ENCODE measurements around the gene TSFM.

DNA sequence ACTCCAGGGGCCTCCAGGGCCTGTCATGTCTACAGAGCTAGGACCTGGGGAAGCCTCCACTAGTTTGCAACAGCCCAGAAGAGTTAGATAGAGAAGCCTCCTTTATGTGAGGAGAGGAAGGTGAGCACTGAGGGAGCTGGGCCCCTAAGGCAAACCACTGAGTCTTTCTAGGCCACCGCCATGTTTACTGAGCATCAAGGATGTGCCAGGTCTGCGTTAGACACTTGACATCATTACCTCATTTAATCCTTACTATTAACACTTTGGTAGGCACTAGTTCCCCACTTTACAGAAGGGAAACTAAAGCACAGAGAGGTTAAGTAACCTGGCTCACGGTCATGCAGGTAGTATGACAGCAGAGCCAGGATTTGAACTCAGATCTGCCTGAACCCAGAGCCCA is 51.1 kb downstream of the TSFM start:
- no peak for TF ChIP-seq CTCF (IDR thresholded peaks at IDR 0.05)
- no peak for TF ChIP-seq ZFX (IDR thresholded peaks at IDR 0.05; ENCODE audit: borderline replicate concordance)

Measured in 22Rv1 (cell line).